ENCODE measurements around the gene CARMIL1.
"Not testable (repeated sequence)": the region's sequence is repeated elsewhere in the genome, so short reads cannot be mapped to it uniquely, and the experiment has no call there.

CARMIL1 gene

GRCh38 chr6:25375125-25375524, 96.0 kb downstream of the CARMIL1 start:
- FAIRE-seq, result no peak

GRCh38 chr6:25377664-25378063, 98.5 kb downstream of the CARMIL1 start:
- no peak for FAIRE-seq

GRCh38 chr6:25381077-25381476, 101.9 kb downstream of the CARMIL1 start:
- FAIRE-seq, result no peak

- FAIRE-seq, result not testable (repeated sequence)
Observed at GRCh38 chr6:25382476-25382875, 103.3 kb downstream of the CARMIL1 start.

GRCh38 chr6:25384234-25384633, 105.1 kb downstream of the CARMIL1 start:
- FAIRE-seq, result no peak

- FAIRE-seq, result no peak
Observed at GRCh38 chr6:25384967-25385366, 105.8 kb downstream of the CARMIL1 start.

- FAIRE-seq, result no peak
Observed at GRCh38 chr6:25387483-25387882, 108.3 kb downstream of the CARMIL1 start.

- FAIRE-seq, result no peak
Observed at GRCh38 chr6:25387911-25388310, 108.7 kb downstream of the CARMIL1 start.

GRCh38 chr6:25388776-25389175, 109.6 kb downstream of the CARMIL1 start:
- FAIRE-seq, result no peak

GRCh38 chr6:25389471-25389870, 110.3 kb downstream of the CARMIL1 start:
- FAIRE-seq, result no peak

- FAIRE-seq, result no peak
Observed at GRCh38 chr6:25392372-25392771, 113.2 kb downstream of the CARMIL1 start.

GRCh38 chr6:25395731-25396130, 116.6 kb downstream of the CARMIL1 start:
- FAIRE-seq, result no peak

GRCh38 chr6:25397406-25397805, 118.2 kb downstream of the CARMIL1 start:
- no peak for FAIRE-seq

- no peak for FAIRE-seq
Observed at GRCh38 chr6:25399885-25400284, 120.7 kb downstream of the CARMIL1 start.

GRCh38 chr6:25401711-25402110, 122.5 kb downstream of the CARMIL1 start:
- FAIRE-seq, result no peak

GRCh38 chr6:25402125-25402524, 123.0 kb downstream of the CARMIL1 start:
- no peak for FAIRE-seq

GRCh38 chr6:25403150-25403549, 124.0 kb downstream of the CARMIL1 start:
- FAIRE-seq, result no peak

- no peak for FAIRE-seq
Observed at GRCh38 chr6:25404091-25404490, 124.9 kb downstream of the CARMIL1 start.

GRCh38 chr6:25404693-25405169, 125.6 kb downstream of the CARMIL1 start:
- FAIRE-seq, result no peak

GRCh38 chr6:25405442-25405841, 126.3 kb downstream of the CARMIL1 start:
- FAIRE-seq, result no peak

GRCh38 chr6:25407431-25407830, 128.3 kb downstream of the CARMIL1 start:
- FAIRE-seq, result no peak

- no peak for FAIRE-seq
Observed at GRCh38 chr6:25410102-25410501, 130.9 kb downstream of the CARMIL1 start.

GRCh38 chr6:25411316-25411950, 132.3 kb downstream of the CARMIL1 start:
- FAIRE-seq, result no peak

GRCh38 chr6:25413207-25413905, 134.2 kb downstream of the CARMIL1 start:
- no peak for FAIRE-seq

GRCh38 chr6:25414168-25414567, 135.0 kb downstream of the CARMIL1 start:
- no peak for FAIRE-seq

Measured in TTC549 (cell line).